ENCODE measurements around the gene GRIPAP1. TPM values are rescaled to one million over a fixed set of nuclear protein-coding genes. Genes with fewer than 3 reads are reported as not detected.

The GRIPAP1 gene
- total RNA-seq, 1 donor from 2014 or later: 10.4 TPM

DNA sequence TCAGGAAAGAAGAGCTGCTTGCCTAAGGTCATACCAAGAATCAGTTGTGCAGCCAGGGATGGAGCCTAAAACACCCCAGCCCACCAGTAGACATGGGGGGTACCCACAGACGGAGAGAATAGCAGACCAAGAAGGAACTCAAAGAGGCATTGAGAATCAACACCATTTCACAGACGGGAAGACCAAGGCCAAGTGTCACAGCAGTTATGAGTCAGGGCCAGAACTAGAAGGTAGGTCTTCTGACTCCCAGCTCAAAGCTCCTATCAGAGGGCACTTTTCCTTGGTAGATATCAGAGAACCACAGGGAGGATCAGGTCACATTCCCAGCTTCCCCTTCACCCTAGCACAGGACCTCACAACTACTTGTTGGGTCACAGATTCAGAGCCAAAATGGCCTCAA, 59.2 kb downstream of the GRIPAP1 start:
- no peak overlapping the region for H3K9ac ChIP-seq (ENCODE audit: low read depth in 1 of 3, low read length in 3 of 3)
- peaks cover 7 to 22% (median 19%) of the 10 kb centered on the region in 3 donors for H3K4me1 ChIP-seq (ENCODE audit: control insufficient read depth in 3 of 3, insufficient read depth in 3 of 3, low read length in 3 of 3)
- H3K9me3 ChIP-seq (ENCODE audit: control insufficient read depth in 3 of 3, low read length in 3 of 3): no peaks in the 10 kb centered on the region
- H3K27ac ChIP-seq (ENCODE audit: low read depth, low read length): no peak overlapping the region
- H3K27me3 ChIP-seq (ENCODE audit: control insufficient read depth in 3 of 3, insufficient read depth in 3 of 3, low read length in 3 of 3): no peaks in the 10 kb centered on the region
- peaks cover 2 to 11% (median 9%) of the 10 kb centered on the region in 3 donors for H3K36me3 ChIP-seq (ENCODE audit: control insufficient read depth in 3 of 3, insufficient read depth in 3 of 3, low read length in 3 of 3)
- H3K4me3 ChIP-seq (ENCODE audit: low read length in 3 of 3): no peak overlapping the region

DNA sequence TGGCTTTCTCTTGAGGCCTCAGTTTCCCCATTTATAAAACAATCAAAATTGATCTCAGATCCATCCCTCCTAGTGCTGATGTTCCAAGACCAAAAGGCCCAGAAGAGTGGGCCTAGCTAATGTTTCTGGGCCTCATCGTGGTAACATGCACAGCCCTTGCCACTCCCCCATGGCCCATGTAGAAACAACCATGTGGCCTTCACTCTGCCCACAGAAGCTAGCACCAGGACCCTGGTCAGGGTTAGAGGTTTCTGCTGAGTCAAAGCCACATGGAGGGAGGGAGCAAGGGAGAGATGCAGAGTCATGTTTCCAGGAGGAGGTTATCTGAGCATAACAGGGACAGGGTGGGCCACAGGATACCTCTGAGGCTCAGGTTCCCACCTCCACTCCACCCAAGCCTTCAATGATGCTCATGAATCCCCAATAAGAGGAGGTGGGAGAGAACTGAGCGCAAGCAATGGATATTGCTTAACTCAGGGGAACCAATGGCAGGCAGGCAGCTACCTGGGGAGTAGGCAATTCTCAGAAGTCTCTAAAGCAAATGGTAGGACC, 61.6 kb downstream of the GRIPAP1 start:
- H3K4me1 ChIP-seq (ENCODE audit: control insufficient read depth in 3 of 3, insufficient read depth in 3 of 3, low read length in 3 of 3): peaks cover 14 to 22% (median 19%) of the 10 kb centered on the region in 3 donors
- H3K27ac ChIP-seq (ENCODE audit: low read depth, low read length): no peak overlapping the region
- H3K4me3 ChIP-seq (ENCODE audit: low read length in 3 of 3): no peak overlapping the region

DNA sequence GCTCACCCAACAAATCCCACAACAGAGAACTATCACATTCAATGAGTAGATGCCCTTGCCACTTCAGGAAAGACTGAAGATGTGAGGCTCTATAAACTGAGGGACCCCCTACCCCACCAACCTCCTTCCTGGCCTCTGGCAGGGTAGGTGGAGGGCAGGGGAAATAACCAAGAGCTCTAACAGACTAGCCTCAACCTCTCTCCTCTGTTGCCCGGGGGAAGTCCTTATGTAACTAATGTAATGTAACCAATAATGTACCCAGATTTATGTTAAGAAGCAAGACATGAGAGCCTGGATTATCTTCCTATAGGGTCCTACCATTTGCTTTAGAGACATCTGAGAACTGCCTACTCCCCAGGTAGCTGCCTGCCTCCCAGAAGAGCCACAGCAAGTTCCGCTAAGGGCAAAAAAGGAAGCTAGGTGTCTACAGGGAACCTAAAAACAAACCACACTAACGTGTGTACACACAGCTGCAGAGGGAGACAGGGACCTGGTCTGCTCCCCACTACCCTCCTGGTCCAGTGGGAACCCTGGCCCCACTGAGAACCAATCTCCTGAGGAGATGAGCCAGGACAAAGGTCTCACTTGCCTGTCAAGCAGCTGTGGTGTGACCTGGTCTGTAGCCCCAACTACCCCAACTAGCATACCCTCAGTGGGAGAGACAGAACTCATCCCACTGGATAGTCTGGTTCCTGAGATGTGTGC, 62.4 kb downstream of the GRIPAP1 start:
- Histone ChIP-seq H3K27ac (ENCODE audit: low read depth, low read length) (no peak overlapping the region), H3K9ac (ENCODE audit: low read depth in 1 of 3, low read length in 3 of 3) (no peak overlapping the region), H3K36me3 (ENCODE audit: control insufficient read depth in 3 of 3, insufficient read depth in 3 of 3, low read length in 3 of 3) (peaks cover 4 to 16% (median 12%) of the 10 kb centered on the region in 3 donors), H3K27me3 (ENCODE audit: control insufficient read depth in 3 of 3, insufficient read depth in 3 of 3, low read length in 3 of 3) (no peaks in the 10 kb centered on the region), H3K4me1 (ENCODE audit: control insufficient read depth in 3 of 3, insufficient read depth in 3 of 3, low read length in 3 of 3) (peaks cover 14 to 22% (median 19%) of the 10 kb centered on the region in 3 donors), H3K9me3 (ENCODE audit: control insufficient read depth in 3 of 3, low read length in 3 of 3) (no peaks in the 10 kb centered on the region), H3K4me3 (ENCODE audit: low read length in 3 of 3) (no peak overlapping the region)

More for the DNA sequence above, 61.6 kb downstream of the GRIPAP1 start:
- H3K9me3 ChIP-seq (ENCODE audit: control insufficient read depth in 3 of 3, low read length in 3 of 3): no peaks in the 10 kb centered on the region
- no peak overlapping the region for H3K9ac ChIP-seq (ENCODE audit: low read depth in 1 of 3, low read length in 3 of 3)
- H3K36me3 ChIP-seq (ENCODE audit: control insufficient read depth in 3 of 3, insufficient read depth in 3 of 3, low read length in 3 of 3): peaks cover 2 to 13% (median 11%) of the 10 kb centered on the region in 3 donors
- H3K27me3 ChIP-seq (ENCODE audit: control insufficient read depth in 3 of 3, insufficient read depth in 3 of 3, low read length in 3 of 3): no peaks in the 10 kb centered on the region

DNA sequence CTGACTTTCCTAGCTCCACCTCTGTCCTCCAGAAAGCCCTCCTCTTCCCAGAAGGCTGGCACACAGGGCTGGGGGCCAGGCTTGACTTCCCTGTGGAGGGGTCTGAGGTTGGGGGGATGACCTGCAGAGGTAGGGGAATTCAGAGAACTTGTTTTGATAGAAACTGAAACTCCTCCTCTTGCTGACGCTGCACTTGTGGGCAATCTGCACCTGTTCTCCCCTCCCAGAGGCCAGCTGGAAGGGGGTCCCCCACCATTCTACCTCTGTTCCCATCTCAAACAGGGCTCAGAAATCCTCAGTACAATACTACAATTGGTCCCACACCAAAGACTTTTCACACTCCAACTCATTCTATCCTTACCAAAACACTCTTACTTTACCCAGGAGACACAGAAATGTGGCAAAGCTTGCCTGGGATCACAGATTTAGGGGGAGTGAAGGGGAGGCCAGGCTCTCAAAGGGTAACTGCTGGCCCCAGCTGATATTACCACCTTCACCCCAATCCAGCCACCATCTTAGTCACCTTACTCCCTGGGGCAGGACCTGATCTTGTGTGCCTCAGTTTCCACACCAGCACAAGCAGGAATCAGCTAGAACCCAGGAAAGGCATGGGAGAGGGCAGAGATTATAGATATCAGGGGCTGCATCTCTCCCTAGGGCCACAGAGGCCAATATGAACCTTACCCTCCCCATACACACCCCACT, 63.2 kb downstream of the GRIPAP1 start:
- Histone ChIP-seq H3K27ac (ENCODE audit: low read depth, low read length) (no peak overlapping the region), H3K36me3 (ENCODE audit: control insufficient read depth in 3 of 3, insufficient read depth in 3 of 3, low read length in 3 of 3) (peaks cover 10 to 23% (median 20%) of the 10 kb centered on the region in 3 donors), H3K9me3 (ENCODE audit: control insufficient read depth in 3 of 3, low read length in 3 of 3) (no peaks in the 10 kb centered on the region)

DNA sequence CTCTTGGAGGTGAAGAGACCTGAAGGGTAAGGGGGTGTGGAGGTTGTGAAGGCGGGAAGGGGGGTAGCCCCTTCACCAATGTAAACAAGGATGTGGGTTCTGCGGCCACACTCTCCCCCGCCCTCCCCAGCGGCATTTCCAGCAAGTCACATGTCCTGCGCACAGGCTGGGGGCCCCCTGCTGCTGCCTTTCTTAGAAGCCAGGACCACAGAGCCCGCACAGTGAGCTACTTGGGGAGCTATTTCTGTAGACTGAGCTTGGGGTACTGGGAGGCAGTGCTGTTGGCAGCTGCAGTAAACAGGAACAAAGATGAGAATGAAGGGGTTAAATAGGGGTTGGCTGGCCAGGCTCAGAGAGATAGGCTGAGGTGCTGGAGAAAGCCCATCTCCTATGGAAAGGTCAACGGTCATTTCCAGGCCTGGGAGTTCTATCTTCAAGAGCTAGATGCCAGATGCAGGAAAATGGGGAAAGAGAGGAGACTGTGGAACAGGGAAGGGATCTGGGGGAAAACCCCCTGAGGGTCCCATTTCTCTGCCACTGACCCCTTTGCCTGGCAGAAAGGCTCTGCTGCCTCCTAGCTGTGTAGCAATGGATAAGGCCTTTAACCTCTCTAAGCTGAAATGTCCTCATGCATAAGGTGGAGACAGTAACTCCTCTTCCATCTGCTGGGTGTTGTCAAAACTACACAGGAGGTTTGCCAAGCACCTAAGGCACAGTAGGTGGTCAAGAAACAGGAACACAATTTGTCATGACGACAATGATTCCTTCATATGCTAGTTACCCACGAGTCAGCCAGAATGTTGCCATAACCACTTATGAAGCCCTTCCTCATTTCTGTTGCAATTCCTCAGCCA, 64.8 kb downstream of the GRIPAP1 start:
- Histone ChIP-seq H3K9ac (ENCODE audit: low read depth in 1 of 3, low read length in 3 of 3) (no peak overlapping the region), H3K36me3 (ENCODE audit: control insufficient read depth in 3 of 3, insufficient read depth in 3 of 3, low read length in 3 of 3) (peaks cover 12 to 23% (median 18%) of the 10 kb centered on the region in 3 donors), H3K4me3 (ENCODE audit: low read length in 3 of 3) (no peak overlapping the region), H3K9me3 (ENCODE audit: control insufficient read depth in 3 of 3, low read length in 3 of 3) (no peaks in the 10 kb centered on the region), H3K27ac (ENCODE audit: low read depth, low read length) (no peak overlapping the region), H3K4me1 (ENCODE audit: control insufficient read depth in 3 of 3, insufficient read depth in 3 of 3, low read length in 3 of 3) (peaks cover 14 to 19% (median 17%) of the 10 kb centered on the region in 3 donors), H3K27me3 (ENCODE audit: control insufficient read depth in 3 of 3, insufficient read depth in 3 of 3, low read length in 3 of 3) (no peaks in the 10 kb centered on the region)

More for the DNA sequence above, 63.2 kb downstream of the GRIPAP1 start:
- Histone ChIP-seq H3K4me3 (ENCODE audit: low read length in 3 of 3) (no peak overlapping the region), H3K4me1 (ENCODE audit: control insufficient read depth in 3 of 3, insufficient read depth in 3 of 3, low read length in 3 of 3) (peaks cover 14 to 20% (median 19%) of the 10 kb centered on the region in 3 donors), H3K27me3 (ENCODE audit: control insufficient read depth in 3 of 3, insufficient read depth in 3 of 3, low read length in 3 of 3) (no peaks in the 10 kb centered on the region), H3K9ac (ENCODE audit: low read depth in 1 of 3, low read length in 3 of 3) (no peak overlapping the region)

DNA sequence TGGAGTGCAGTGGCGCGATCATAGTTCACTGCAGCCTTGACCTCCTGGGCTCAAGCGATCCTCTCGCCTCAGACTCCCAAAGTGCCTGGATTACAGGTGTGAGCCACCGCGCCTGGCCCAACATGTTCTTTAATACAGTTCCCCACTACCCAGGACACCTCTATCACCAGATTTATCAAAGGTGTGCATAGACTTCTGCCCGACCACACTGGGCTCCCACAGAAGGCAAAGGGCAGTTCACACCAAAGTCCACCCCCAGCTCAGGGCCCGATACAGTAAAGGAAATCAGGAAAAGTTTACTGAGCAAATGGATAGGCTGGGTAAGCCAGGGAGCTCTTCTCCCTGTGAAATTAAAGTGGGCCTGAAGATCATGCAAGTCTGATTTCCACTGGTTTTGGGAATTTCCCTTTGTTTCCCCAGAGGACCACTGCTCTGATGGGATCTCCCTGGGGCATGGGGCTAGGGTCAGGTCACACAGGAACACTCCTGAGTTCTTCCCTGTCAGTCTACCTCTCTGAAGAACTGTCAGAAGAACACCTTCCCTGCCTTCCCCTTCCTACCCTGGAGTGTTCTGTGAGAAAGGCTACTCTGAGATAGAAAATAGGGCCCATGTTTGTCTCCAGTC, 65.5 kb downstream of the GRIPAP1 start:
- Histone ChIP-seq H3K27ac (ENCODE audit: low read depth, low read length) (no peak overlapping the region), H3K9me3 (ENCODE audit: control insufficient read depth in 3 of 3, low read length in 3 of 3) (no peaks in the 10 kb centered on the region), H3K9ac (ENCODE audit: low read depth in 1 of 3, low read length in 3 of 3) (no peak overlapping the region), H3K27me3 (ENCODE audit: control insufficient read depth in 3 of 3, insufficient read depth in 3 of 3, low read length in 3 of 3) (no peaks in the 10 kb centered on the region), H3K4me1 (ENCODE audit: control insufficient read depth in 3 of 3, insufficient read depth in 3 of 3, low read length in 3 of 3) (peaks cover 14 to 19% (median 15%) of the 10 kb centered on the region in 3 donors), H3K36me3 (ENCODE audit: control insufficient read depth in 3 of 3, insufficient read depth in 3 of 3, low read length in 3 of 3) (peaks cover 11 to 22% (median 18%) of the 10 kb centered on the region in 3 donors), H3K4me3 (ENCODE audit: low read length in 3 of 3) (no peak overlapping the region)

DNA sequence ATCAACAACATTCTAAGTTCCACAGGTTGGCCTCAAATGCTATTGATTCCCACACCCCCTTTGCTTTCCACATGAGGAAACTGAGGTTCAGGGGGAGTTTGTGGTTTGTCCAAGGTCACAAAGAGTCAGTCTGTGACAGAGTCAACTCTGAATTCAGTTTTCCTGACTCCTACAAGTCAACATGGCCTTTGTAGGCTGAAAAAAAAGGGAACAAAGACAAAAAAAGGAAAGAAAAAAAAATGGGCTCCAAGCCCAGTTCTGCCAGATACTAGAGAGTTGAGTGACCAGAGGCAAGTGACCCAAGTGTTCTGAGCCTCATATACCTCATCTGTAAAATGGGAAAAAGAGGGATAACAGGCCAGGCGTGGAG, 66.8 kb downstream of the GRIPAP1 start:
- Histone ChIP-seq H3K36me3 (ENCODE audit: control insufficient read depth in 3 of 3, insufficient read depth in 3 of 3, low read length in 3 of 3) (peaks cover 11 to 27% (median 15%) of the 10 kb centered on the region in 3 donors), H3K4me3 (ENCODE audit: low read length in 3 of 3) (no peak overlapping the region), H3K9me3 (ENCODE audit: control insufficient read depth in 3 of 3, low read length in 3 of 3) (no peaks in the 10 kb centered on the region), H3K27ac (ENCODE audit: low read depth, low read length) (no peak overlapping the region), H3K9ac (ENCODE audit: low read depth in 1 of 3, low read length in 3 of 3) (no peak overlapping the region), H3K4me1 (ENCODE audit: control insufficient read depth in 3 of 3, insufficient read depth in 3 of 3, low read length in 3 of 3) (peaks cover 10 to 14% (median 11%) of the 10 kb centered on the region in 3 donors), H3K27me3 (ENCODE audit: control insufficient read depth in 3 of 3, insufficient read depth in 3 of 3, low read length in 3 of 3) (no peaks in the 10 kb centered on the region)

DNA sequence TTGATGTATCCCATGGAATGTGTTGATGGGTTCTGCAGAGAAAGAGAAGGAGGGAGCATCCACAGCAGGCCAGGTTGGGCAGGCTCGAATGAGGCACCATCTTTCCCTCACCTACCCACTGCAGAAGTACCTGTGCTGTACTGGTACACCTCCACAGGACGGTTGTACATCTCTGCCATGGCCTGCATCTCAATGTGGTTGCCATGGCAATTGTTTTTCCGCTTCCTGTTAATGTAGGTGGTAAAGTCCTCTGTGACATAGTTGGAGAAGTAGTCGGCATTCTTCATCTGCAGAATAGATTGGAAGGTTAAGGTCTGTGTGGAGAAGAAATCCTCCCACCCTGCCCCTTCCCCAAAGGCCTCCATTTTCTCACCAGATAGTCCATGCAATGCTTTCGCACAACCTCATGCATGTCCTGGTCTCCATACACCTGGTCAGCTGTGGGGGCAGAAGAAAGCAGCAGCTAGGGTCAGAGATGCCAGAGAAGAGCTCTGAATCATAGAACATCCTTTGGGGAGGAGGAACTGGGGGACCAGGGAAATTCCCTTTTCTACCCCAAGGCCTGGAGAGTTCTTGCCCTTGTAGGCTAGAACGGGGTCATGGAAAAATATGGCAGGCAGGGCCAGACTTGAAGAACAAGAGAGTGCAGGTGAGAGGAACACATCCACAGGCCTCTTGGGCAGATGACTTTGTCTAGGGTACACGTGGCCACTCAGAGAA, 67.3 kb downstream of the GRIPAP1 start:
- Histone ChIP-seq H3K4me3 (ENCODE audit: low read length in 3 of 3) (no peak overlapping the region), H3K9ac (ENCODE audit: low read depth in 1 of 3, low read length in 3 of 3) (no peak overlapping the region), H3K36me3 (ENCODE audit: control insufficient read depth in 3 of 3, insufficient read depth in 3 of 3, low read length in 3 of 3) (peaks cover 11 to 29% (median 15%) of the 10 kb centered on the region in 3 donors), H3K4me1 (ENCODE audit: control insufficient read depth in 3 of 3, insufficient read depth in 3 of 3, low read length in 3 of 3) (peaks cover 5 to 9% (median 8%) of the 10 kb centered on the region in 3 donors), H3K27me3 (ENCODE audit: control insufficient read depth in 3 of 3, insufficient read depth in 3 of 3, low read length in 3 of 3) (no peaks in the 10 kb centered on the region), H3K27ac (ENCODE audit: low read depth, low read length) (no peak overlapping the region), H3K9me3 (ENCODE audit: control insufficient read depth in 3 of 3, low read length in 3 of 3) (no peaks in the 10 kb centered on the region)

DNA sequence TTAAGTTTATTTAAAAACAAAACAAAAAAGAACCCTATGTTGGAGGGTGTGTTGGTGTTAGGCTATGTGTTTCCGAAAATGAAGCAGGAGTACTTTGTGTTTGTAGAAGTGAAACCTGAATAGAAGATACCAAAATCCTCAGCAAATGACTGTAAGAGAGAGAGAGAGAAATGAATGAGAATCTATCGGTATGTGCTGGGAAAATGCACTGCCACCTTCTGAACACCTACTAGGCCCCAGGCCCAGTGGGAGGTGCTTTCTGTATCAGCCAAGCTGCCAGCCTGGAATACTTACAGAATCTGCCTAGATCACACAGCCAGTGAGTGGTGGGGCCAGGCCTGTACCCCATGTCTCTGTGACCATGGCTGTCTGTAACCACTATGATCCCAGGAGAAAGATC, 68.3 kb downstream of the GRIPAP1 start:
- H3K36me3 ChIP-seq (ENCODE audit: control insufficient read depth in 3 of 3, insufficient read depth in 3 of 3, low read length in 3 of 3): peaks cover 11 to 27% (median 15%) of the 10 kb centered on the region in 3 donors

More for the DNA sequence above, 68.3 kb downstream of the GRIPAP1 start:
- Histone ChIP-seq H3K27me3 (ENCODE audit: control insufficient read depth in 3 of 3, insufficient read depth in 3 of 3, low read length in 3 of 3) (no peaks in the 10 kb centered on the region), H3K4me1 (ENCODE audit: control insufficient read depth in 3 of 3, insufficient read depth in 3 of 3, low read length in 3 of 3) (peaks cover 0 to 8% (median 2%) of the 10 kb centered on the region in 3 donors), H3K27ac (ENCODE audit: low read depth, low read length) (no peak overlapping the region), H3K9me3 (ENCODE audit: control insufficient read depth in 3 of 3, low read length in 3 of 3) (no peaks in the 10 kb centered on the region), H3K9ac (ENCODE audit: low read depth in 1 of 3, low read length in 3 of 3) (no peak overlapping the region), H3K4me3 (ENCODE audit: low read length in 3 of 3) (no peak overlapping the region)

All from skeletal muscle tissue (tissue), 4 donors.